Measurements from ENCODE around the gene CEACAM16.

Gene CEACAM16

DNA sequence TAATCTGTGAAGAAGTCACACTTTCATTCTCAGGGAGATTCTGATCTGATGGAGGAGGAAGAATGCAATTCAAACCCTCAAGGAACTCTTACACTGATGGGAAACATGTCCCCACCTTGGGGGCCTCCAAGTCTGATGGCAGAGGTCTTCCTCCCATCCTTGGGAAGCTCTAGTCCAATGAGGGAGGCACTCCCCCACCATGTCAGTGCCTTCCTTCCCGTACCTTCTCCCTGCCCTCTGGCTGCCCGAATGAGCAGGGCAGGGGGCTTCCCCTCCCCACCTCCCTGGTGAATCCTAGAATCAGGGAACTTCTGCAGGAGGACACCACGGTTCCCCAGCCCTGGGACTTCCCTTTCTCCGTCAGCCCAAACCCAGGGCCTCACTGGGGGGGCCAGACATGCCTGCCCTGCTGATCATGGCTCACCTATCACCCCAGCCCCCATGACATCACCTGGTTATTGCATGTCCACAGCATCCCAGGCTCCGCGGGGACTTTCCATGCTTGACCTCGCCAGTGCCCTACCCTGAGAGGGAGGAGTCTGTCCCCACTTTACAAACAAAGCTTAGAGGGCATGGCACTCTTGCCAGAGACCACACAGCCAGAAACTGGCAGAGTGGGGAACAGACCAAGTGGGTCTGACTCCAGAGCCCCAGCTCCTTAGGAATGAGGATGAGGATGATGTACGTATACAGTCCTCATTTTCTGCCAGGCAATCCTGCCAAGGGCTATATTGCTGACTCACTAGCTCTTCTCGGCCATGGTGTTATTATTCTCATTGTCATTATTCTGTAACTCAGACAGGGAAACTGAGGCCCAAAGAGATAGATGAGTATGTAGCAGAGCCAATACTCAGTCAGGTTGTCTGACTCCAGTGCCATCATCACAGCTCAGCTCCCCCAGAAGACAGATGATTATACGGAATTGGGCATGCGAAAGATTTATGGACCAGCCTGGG, 39.9 kb downstream of the CEACAM16 start:
- TF ChIP-seq, protein P1, sequence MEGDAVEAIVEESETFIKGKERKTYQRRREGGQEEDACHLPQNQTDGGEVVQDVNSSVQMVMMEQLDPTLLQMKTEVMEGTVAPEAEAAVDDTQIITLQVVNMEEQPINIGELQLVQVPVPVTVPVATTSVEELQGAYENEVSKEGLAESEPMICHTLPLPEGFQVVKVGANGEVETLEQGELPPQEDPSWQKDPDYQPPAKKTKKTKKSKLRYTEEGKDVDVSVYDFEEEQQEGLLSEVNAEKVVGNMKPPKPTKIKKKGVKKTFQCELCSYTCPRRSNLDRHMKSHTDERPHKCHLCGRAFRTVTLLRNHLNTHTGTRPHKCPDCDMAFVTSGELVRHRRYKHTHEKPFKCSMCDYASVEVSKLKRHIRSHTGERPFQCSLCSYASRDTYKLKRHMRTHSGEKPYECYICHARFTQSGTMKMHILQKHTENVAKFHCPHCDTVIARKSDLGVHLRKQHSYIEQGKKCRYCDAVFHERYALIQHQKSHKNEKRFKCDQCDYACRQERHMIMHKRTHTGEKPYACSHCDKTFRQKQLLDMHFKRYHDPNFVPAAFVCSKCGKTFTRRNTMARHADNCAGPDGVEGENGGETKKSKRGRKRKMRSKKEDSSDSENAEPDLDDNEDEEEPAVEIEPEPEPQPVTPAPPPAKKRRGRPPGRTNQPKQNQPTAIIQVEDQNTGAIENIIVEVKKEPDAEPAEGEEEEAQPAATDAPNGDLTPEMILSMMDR (IDR thresholded peaks at IDR 0.05; ENCODE audit: extremely low read depth, missing control alignments): no peak
- no peak for DNase-seq (ENCODE audit: low spot score)

DNA sequence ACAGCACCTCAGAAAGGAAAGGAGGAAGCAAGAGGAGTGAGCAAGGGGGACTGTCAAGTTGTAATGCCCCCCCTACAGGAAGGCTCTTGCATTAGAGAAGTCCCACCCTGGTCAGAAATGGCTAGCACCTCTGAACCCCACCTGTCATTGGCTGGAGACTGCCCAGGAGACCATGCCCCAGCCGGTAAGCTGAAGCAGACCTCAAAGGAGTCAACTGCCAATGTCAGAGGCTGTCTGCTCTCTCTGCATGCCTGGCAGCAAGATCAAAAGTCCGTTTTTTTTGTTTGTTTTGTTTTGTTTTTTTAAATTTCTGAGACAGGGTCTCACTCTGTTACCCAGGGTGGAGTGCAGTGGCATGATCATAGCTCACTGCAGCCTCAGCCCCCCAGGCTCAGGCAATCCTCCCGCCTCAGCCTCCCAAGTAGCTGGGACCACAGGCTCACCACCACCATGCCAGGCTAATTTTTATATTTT, 41.4 kb downstream of the CEACAM16 start:
- TF ChIP-seq, protein P1 (IDR thresholded peaks at IDR 0.05; ENCODE audit: extremely low read depth, missing control alignments): no peak
- DNase-seq (ENCODE audit: low spot score): no peak

DNA sequence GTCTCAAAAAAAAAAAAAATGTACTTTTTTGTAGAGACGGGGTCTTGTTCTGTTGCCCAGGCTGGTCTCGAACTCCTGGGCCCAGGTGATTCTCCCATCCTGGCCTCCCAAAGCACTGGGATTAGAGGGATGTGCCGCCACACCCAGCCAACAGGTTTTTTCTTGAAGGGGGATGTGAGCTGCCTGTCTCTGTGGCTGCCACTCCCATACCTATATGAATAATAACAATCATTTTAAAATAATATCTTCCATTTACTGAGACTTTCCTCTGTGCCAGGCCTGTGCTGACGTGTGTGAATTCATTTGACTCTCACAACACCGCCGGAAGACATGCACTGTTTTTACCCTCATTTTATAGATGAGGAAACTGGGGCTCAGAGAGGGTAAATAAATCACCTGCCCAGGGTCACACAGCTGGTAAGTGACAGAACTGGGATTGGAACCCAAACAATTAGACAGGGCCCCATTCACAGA, 42.3 kb downstream of the CEACAM16 start:
- TF ChIP-seq, protein P1 (IDR thresholded peaks at IDR 0.05; ENCODE audit: extremely low read depth, missing control alignments): no peak
- DNase-seq (ENCODE audit: low spot score): no peak

DNA sequence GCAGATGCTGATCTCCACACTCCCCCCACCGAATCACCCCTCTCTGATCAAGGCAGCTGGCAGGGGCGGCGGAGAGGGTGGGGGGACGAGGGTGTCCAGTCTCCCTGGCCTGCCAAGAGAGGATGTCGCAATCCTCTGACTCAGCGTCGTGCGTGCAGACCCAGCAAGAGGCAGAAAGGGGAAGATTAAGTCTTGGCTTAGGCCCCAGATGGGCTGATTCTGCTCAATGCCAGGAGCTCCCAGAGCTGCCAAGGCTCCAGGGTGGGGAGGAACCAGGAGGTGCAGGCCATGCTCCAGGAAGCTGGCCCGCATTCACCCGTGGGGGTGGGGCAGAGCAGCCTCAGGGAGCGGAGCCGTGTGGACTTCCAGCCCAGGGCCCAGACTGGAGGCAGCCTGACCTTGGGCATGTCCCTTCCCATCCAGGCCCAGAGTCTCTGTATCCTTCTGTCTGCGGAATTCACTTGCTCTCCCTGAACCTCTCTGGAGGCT, 42.9 kb downstream of the CEACAM16 start:
- no peak for DNase-seq (ENCODE audit: low spot score)
- TF ChIP-seq, protein P1 (IDR thresholded peaks at IDR 0.05; ENCODE audit: extremely low read depth, missing control alignments): no peak

DNA sequence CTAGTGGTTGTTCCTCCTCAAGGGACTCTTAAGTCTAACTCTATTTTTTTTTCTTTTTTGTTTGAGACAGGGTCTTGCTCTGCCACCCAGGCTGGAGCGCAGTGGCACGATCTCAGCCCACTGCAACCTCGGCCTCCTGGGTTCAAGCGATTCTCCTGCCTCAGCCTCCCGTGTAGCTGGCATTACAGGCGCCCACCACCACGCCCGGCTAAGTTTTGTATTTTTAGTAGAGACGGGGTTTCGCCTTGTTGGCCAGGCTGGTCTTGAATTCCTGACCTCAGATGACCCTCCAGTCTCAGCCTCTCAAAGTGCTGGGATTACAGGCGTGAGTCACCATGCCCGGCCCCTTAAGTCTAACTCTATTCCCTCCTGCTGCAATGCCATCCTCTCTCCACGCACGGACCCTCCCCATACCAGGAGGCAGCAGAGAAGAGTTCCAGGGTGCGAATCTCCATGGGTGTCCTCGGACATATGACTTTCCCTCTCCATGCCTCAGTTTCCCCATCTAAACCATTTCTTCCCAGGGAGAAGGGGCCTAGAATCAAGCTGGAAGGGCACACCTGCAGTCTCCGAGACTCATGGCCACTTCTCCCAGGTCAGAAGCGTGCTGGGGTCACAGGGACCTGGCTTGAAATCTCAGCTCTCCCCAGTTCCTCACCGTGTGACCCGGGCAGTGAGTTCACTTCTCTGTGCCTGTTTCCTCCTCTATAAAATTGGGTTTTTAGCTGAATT, 43.5 kb downstream of the CEACAM16 start:
- TF ChIP-seq, protein P1 (IDR thresholded peaks at IDR 0.05; ENCODE audit: extremely low read depth, missing control alignments): no peak

DNA sequence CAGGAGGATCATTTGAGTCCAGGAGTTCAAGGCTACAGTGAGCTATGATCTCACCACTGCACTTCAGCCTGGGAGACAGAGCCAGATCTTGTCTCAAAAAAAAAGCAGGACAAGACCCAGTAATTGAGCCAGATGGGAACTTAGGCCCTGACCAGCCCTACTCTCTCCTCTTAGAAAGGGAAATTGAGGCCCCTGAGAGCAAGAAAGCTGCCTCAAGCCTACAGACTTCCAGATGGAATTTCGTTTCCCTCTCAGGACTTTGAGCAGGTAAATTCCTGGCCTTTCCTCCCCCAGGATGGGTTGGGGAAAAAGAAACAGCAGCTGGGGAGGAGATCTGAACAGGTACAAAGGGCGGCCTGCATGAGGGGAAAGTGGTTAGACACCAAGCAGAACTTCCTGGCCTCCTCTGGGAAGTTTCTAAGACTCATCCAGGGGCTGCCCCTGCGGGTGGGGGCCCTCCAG, 46.0 kb downstream of the CEACAM16 start:
- no peak for DNase-seq (ENCODE audit: low spot score)
- TF ChIP-seq, protein P1 (IDR thresholded peaks at IDR 0.05; ENCODE audit: extremely low read depth, missing control alignments): no peak

More for the DNA sequence above, 43.5 kb downstream of the CEACAM16 start:
- no peak for DNase-seq (ENCODE audit: low spot score)

Data from GM20000 (cell line).